ENCODE data around the gene NAALADL2. TPM values are rescaled to one million over a fixed set of nuclear protein-coding genes. Genes with fewer than 3 reads are reported as not detected.

NAALADL2 gene
- total and polyA plus RNA-seq, 2 of the 13 experiments (the other 11 are each of a cell fraction or from before 2014, with no cell fraction given): 0.08 TPM; not detected in 1

GRCh38 chr3:175047786-175048185 is 188.7 kb downstream of the NAALADL2 start (continued):
- TF ChIP-seq NR2F6 (IDR thresholded peaks at IDR 0.05): no peak
- no peak for TF ChIP-seq NR2F6 (CRISPR knock-in tag; IDR thresholded peaks at IDR 0.05)
- no peak for TF ChIP-seq ZNF407 (CRISPR knock-in tag; IDR thresholded peaks at IDR 0.05; ENCODE audit: not compliant biosample characterization)
- TF ChIP-seq ZSCAN22 (CRISPR knock-in tag; IDR thresholded peaks at IDR 0.05): no peak
- no peak for TF ChIP-seq ZNF329 (CRISPR knock-in tag; IDR thresholded peaks at IDR 0.05; ENCODE audit: low read depth)
- no peak for TF ChIP-seq ZBTB25 (CRISPR knock-in tag; IDR thresholded peaks at IDR 0.05)
- no peak for TF ChIP-seq HDAC6 (IDR thresholded peaks at IDR 0.05; ENCODE audit: low read depth, low read length)
- TF ChIP-seq ZBTB43 (CRISPR knock-in tag; conservative IDR thresholded peaks at IDR 0.05): no peak
- TF ChIP-seq HES4 (CRISPR knock-in tag; IDR thresholded peaks at IDR 0.05; ENCODE audit: borderline replicate concordance): no peak
